HCEC 1CT (cell line): ENCODE measurements around the gene CDH23.

Experiments used
- DNase-seq: peaks from one replicate; pipeline ENCODE4 v3.0.0-alpha.2; 2017

The CDH23 gene

DNA sequence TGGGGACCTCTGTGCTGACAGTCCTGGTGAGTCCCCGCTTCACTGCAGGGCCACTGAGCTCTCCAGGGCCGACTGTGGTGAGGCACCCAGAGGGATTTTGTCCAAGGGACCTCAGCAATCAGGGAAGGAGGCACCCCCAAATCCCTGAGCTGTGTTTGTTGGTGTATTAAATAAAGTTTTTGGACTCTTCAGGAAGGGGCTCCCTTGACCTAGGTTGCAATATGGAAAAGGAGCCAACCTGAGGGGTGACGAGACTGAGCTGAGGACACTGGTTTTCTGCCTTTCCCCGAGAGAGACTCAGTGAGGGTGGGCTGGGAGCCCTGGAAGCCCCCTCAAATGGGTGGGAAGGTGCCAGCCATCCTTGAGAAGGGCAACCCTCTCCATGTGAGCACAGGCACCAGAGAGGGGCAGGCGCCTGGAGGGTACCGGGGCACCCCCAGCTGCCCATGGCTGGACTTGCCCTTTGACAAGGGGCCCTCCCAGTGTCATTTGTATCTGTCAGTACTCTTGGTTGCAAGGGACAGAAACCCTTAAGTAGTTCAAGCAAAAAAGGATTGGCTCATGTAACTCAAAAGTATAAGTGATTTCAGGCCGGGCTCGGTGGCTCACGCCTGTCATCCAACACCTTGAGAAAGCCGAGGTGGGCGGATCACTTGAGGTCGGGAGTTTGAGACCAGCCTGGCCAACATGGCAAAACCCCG is 250.0 kb downstream of the CDH23 start:
- no peak for DNase-seq

DNA sequence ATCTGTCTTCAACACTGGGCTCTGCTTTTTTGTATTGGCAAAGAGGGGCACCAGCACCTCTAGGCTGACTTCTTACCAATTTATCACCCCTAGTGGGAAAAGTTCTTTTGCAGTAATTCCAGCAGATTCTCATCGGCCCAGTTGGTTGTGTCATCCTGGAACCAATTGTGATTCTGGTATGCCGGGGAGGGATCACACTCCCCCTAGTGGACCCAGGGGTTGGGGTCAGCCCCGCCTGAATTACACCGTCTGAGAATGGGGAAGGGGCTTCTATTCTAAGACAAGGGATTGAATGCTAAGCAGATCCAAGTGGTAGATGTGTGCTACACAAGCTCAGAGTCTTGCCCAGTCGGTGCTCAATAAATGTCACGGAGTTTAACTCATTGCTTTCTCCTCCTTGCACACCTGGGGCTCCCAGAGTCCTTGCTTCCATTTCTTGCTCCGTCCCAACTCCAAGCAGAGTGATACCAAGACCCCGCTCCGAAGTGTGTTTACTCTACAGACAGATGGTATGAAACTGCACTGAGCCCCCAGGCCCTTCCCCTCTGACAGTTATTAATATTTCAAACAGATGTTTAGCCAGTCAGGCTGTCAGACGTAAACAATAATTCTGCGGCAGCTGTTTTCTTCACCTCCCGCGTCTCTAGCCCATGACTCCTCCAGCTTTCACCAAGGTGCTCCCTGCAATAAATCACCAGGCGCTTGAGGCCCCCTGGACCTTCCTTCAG is 251.0 kb downstream of the CDH23 start:
- DNase-seq: no peak

DNA sequence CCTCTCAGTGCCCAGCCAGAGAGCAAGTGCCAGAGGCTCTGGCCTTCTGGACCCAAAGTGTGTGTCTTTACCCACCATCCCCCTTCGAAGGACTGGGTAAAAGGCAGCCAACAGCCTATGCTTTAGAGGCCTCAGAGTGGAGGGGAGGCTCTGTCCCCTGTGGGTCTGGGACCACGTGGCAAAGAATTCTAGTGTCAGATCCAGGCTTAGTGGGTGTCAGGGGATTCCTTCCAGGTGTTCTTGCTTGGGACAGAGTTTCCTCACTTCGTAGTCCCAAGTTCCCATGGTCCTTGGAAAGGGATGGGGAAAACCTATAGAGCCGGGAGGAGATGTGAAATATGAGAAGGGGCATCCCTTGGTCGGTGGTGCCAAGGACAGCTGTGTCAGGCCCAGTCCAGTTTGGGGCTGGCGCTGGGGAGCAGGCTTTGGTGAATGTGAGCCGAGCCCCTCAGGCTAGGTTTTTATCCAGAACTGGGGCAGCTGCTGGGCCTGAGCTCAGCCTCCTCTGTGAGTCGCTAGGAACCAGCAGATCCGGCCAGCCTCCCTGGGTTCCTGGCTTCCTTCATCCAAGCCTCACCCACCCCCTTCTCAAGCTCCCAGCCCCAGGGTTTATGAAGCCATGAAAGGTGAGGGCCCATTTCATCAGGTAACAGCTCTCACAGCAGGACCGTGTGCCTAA is 251.7 kb downstream of the CDH23 start:
- no peak for DNase-seq

DNA sequence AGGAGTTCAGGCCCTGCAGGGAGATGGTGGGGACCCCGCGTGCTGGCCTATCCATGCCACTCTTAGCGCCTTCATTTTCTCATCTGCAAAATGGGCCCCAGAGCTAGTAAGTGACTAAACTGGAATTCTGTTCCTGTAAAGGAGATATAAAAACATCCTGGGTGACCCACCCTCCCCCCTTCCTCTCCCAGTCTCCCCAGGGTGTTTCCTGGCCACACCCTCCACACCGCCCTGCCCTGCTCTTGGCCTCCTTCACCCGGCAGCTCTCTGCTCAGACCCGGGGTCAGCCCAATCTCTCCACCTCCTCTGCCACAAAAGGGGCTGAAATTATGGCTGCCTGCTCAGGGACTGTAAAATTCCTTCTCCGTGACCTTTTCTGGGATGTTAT is 252.2 kb downstream of the CDH23 start:
- DNase-seq: no peak

DNA sequence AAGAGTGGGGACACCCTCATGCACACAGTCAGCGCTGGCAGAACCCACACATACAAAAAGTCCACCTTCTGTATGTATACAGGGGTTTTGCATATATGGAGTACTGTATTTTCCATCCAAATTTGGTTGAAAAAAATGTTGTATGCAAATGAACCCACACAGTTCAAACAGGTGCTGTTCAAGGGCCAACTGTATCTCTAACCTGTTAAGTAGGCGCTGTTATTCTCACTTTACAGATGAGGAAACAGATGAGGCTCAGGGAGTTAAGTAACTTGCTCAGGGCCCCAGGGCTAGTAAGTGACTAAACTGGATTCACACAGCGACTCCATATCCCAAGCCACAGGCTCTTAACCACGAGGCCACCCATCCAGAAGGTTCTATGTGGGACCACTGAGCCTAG is 252.9 kb downstream of the CDH23 start:
- DNase-seq: no peak

DNA sequence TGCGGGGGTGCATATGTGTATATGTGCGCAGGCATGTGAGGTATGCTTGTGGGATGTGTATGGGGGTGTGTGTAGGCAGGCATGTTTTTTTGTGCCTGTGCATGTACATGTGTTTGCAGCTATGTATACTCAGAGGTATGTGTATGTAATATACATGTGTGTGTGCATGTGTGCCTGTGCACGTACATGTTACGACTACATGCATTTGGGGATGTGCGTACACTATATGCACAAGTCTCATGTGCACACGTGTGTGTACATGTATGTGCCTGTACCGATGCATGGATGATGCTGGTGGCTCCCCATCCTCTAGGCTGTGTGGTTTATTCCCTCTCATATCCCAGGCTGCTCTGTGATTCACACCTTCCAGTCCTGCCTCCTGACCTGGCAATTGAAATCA is 253.7 kb downstream of the CDH23 start:
- DNase-seq: no peak

DNA sequence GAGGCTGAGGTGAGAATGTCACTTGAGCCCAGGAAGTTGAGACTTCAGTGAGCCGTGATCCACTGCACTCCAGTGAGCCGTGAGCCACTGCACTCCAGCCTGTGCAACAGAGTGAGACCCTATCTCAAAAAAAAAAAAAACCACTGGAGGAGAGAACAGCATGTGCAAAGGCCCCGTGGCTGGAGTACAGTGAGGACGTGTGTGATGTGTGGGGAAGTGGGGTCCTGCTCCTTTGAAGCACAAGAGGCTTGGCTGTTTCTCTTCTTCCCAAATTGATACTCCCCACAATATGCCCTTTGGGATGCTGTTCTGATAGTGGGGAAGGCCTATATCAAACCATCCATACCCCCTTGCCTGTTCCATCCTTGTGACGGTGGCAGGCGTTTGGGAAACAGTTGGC is 254.7 kb downstream of the CDH23 start:
- DNase-seq: no peak

DNA sequence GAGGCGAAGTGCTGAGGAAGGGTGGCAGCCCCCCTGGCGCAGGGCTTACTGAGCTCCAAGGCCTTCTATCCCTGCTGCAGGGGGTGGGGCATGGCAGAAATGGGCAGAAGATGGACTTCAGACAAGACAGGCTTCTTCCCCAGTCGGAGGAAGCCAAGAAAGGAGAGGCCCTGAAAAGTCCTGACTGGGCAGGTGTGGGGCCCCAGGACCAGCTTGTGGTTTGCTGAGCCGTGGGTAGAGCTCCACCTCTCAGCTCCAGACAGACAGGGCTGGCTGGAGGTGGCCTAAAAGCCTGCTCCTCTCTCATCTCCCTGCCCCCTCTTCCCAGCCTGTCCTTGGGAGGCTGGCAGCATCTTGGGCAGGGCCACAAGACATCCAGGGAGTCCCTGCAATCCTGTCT is 255.2 kb downstream of the CDH23 start:
- no peak for DNase-seq

DNA sequence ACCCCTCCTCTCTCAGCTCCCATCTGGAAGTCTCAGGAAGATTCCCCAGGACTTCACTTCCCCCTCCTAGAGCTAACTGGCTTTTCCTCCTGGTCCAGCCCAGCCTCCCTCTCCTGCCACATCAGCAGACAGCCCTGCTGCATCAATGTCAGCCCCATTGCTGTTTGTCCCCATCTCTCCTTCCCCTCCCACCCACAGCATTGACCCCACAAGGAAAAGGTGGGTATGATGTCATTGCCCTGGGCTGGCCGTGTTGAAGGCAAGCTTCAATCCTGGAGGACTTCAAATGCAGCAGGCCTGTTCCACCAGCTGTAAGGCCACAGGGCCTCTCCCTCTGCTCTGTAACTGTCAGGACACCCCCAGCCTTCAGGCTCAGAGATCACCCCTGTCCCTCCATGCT is 256.3 kb downstream of the CDH23 start:
- no peak for DNase-seq

DNA sequence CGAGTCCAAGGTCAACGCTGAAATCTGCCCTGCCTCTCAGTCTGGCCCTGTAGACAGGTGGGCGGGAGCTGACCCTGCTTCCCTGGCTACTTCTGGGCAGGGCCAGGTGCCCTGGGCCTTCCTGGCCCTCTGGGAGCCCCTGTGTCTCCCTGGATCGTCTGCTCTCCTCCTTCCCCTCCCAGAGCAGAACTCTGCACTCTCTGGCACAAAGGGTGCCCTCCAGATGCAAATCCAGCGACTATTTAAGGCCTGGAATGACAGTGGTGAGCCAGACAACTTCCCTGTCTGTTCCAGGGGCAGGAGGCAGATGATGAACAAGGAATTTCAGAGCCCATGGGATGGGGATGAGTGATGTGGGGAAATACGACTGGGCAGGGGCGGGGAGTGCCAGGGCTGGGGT is 259.5 kb downstream of the CDH23 start:
- no peak for DNase-seq

DNA sequence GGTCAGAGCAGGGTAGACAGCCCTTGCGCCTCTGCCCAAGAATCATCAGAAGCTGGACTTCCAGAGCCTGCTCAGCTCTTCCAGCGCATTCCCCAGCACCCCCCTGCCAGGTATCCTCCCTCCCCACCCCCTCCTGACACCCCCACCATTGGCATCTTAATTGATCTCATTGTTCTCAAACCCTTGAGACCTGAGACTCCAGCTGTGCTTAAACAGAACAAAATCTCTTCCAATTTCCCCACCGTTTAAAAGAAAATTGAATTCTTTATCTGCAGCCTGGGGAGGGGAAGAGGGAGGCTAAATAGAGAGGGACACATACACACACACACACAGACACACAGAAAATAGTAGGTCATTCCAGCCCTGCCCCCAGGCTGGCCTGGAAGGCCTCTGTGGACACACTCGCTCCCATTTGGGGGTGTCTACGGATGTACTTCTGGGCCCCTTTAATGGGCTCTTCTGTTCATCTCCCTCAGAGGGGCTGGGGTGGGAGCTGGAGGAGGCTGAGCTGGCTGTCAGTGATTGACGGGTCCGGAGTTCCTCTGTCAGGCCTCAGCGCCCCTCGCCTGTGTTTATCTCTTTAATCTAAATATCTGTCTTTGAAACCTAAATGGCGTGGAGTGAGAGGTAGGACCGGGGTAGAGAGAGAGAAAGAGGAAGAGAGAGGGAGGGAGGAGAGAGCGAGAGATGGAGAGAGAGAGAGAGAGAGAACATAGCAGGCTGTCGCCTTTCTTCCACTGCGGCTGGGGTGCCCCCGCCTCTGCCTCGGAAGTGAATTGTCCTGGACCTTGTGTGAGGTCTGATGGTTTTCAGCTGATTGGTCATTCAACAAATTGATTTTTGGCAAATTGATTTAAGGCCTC is 261.1 kb downstream of the CDH23 start:
- no peak for DNase-seq

DNA sequence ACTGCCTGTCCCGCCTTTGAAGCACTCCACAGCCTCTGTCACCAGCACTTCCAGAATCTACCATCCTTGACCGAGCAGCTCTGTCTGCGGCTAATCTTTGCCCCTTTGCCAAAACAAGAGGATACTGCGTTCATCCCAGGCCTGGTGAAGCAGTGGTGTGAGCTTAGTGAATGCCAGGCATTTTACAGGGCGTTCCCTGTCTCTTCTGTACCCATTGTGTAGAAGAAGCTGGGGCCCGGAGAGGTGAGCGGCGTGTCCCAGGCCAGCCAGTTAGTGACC is 261.7 kb downstream of the CDH23 start:
- no peak for DNase-seq

DNA sequence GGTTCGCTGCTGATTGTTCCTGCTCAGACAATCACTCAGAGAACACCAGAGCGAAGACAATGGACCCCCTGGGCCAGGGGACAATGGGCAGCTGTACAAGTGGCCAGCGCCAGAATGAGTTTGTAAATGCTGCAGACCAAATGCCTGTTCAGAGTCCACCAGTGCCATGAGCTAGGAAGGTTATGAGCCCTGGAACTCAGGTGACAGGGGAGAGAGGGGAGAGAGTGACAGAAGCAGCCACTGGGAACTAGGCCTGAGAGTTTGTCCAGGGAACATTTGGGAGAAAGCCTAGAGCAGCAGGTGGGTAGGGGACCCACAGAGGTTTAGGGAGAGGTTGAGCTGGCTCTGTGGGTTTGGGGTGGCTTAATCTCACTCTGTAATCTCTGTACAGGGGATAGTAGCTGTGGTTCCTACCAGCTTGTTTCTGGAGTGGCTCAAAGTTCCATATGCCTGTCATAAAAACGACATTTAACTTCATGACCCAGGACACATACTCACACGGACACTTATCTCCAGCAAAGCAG is 262.5 kb downstream of the CDH23 start:
- no peak for DNase-seq

DNA sequence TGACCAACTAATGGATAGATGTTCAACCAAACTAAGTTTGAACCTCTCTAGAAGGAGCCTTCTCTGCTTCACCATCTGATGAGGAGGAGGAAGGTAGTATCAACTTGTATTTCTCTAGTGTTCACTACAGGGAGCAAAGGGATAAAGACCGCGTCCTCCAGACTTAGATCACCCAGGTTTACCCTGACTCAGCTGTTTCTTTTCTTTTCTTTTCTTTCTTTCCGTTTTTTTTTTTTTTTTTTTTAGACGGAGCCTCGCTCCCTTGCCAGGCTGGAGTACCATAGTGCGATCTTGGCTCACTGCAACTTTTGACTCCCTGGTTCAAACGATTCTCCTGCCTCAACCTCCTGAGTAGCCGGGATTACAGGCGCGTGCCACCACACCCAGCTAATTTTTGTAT is 263.0 kb downstream of the CDH23 start:
- no peak for DNase-seq

DNA sequence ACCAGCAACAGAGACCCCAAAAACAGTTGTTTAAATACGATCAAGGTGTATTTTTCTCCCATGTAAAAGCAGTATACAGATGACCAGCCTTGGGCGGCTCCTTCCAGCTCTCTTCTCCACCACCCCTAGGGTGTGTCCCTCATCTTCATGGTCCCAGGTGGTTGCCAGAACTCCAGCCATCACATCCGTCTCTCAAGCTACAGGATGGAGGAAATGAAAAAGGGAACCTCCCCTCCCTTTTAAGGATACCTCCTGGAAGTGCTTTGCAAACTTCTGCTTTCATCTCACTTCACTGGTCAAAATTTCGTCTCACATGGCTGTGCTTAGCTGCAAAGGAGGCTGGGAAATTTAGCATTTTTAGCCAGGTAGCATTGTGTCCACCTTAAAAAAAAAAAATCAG is 263.6 kb downstream of the CDH23 start:
- no peak for DNase-seq

DNA sequence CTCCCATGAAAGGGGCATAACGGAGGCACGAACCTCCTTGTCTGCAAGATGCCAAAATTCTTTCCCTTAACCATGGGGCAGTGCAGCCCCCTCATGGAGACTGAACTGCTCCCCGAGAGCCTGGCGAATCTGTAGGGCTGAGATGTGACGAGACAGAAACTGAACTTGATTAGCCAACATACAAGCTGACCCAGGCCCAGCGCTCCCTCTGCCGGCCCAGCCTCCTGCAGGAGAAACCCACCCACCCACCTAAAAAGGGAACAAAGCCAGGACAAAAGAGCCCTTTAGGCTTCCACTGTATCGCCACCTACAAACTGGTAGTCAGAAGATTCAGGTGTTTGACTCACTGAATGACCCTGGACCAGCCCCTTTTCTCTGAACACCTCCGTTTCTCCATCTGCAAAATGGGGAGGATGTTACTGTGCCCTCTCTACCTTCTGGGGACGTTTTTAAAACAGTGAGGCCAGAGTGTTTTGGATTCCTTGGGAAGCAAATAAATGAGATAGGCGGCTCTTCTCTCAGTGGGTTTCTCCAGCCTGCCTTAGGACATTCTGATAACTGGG is 264.4 kb downstream of the CDH23 start:
- DNase-seq: no peak

DNA sequence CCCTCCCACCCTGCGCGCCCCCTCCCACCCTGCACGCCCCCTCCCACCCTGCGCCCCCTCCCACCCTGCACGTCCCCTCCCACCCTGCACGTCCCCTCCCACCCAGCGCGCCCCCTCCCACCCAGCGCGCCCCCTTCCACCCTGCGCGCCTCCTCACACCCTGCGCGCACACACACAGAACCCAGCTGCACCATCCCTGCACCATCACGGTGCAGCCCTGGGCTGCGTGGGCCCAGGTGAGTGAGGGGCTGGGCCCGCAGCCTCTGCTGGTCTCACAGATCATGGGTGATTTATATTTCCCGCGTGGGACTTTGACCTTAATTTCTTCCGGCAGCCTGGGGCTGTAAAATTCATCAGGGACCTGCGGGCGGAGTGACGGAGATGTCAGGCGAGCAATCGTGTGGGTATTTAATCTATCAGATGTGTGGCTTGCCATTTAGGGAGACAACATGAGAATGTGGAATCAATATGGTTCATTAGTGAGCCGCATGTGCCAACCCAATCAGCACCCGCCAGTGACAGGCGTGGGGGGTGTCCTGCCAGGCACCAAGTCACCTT is 265.1 kb downstream of the CDH23 start:
- DNase-seq: no peak

DNA sequence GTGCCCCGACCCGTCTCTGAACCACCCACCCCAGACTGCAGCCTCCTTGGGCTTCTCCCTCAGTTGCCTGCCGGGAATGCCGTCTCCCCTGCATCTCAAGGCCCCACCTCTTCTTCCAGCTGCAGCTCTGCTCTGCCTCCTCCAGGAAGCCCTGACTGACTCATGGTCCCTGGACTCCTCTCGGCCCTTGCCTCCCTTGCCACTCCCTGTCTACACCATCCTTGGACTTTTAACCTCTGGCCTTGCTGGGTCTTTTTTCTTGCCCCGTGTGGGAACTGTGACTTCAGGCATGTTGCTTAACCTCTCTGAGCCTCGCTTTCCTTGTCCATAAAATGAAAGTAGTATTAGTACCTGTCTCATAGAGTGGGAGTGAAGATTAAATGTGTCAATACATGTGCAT is 266.6 kb downstream of the CDH23 start:
- DNase-seq: no peak

DNA sequence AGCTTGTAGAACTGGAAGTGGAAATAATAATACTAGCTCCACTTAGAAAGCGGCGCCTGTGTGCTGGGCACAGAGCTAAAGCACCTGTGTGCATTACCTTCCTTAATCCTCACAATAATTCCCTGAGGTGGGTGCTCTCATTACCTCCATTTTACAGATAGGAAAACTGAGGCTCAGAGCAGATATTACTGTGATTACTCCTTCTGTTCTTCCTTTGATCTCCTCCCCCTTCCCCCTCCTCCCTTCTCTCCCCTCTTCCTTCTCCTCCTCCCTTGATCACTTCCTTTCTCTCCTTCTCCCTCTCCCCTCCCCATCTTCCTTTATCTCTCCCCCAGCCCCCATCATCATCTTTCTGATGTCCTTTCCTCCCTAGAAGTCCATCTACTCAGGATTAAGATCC is 267.9 kb downstream of the CDH23 start:
- DNase-seq: no peak

DNA sequence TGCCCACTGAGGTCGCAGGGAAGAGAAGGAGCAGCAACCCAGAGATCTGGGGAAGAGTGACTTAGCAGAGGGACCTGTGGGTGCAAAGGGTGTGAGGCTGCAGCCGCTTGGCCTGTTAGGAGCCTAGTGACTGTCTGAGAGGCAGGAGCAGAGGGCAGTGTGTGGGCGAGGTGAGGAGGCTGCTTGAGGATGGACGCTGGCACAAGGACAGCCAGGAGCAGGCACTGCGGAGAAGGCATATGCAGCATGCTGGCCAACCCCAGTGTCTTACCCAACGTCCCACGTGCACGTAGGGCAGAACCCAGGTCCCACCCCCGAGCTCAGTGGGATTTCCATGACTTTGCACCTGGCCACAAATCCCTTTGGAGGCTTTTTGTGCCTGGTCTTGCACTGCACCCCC is 268.7 kb downstream of the CDH23 start:
- no peak for DNase-seq

DNA sequence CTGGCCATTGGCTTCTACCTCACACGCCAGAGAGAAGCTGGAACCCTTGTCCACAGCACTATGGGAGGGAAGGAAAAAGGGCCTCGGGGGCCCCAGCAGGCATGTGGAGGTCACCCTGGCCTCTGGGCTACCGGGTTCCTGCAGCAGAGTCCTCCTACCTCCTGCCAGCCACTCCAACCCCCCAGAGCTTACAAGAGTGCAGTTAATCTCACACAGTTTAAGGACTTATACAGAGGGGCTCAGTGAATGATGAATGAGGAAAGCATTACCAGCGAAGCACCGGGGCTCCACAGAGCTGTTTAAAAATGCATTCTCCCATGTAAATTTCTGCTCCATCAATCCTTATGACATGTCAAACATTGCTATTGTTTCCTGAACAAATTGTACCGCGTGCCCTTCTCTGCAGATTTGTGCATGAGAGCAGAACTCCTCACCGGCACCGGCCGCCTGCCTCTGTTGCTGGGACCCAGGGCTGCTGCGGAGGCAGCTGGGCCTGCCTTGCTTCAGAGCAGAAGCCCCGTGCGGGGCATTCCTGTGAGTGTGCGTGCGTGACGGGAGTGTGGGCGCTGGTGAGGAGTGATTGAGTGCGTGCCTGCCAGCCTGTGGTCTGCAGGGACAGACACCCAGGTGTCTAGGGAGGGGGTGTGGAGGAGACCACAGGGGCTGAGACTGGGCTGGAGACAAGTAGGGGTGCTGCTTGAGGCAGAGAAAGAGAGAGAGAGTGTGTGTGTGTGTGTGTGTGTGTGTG is 270.1 kb downstream of the CDH23 start:
- DNase-seq: no peak

DNA sequence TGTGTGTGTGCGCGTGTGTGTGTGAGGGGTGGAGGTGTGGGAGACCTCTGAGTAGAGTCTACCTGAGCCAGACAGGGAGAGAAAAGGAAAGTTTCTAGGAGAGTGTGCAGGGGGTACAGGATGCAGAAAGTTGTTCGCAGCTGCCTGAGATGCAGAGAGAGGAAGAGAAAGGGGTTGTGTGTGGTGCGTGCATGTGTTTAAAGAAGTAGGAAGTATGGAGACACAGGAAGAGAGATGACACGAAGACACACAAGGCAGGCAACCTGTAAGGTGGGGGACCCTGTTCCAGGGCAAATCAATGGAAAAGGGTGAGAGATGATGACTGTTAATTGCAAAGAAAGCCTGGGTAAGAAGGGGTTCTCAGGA is 270.6 kb downstream of the CDH23 start:
- DNase-seq: no peak
